Sciatic nerve (tissue), 2 donors: ENCODE measurements around the gene CCNF. TPM values are rescaled to one million over a fixed set of nuclear protein-coding genes. Genes with fewer than 3 reads are reported as not detected.

ENCODE experiments used
- ATAC-seq: fragments of 200-7000 bp; cut with Tn5 transposase; one replicate; pipeline ENCODE4 v1.9.1; 2020; ENCODE audit warnings: mild to moderate bottlenecking, moderate library complexity
- DNase-seq: peaks from one replicate; pipeline ENCODE4 v3.0.0-alpha.2; 2020; ENCODE audit warnings: low spot score
- intact Hi-C: fragments of 100-400 bp; cut with DNase I; formaldehyde crosslinking; loops from one replicate; pipeline ENCODE4 v1.14.2; 2022
- total RNA-seq: library from RNA; stranded (reverse); fragmentation: NEBNext Ultra II Directional; extraction: Animal tissue kit (Norgen Biotek cat#: 25700); gene quantifications from one replicate; pipeline ENCODE4 v1.2.1, GENCODE V29; 2021
- donor health status: DM: no; HTN: no; CAD: no.
- donor health status: DM: no; HTN: no; CAD: no.

The CCNF gene
- total RNA-seq, 1 donor from 2014 or later: 1.8 TPM

DNA sequence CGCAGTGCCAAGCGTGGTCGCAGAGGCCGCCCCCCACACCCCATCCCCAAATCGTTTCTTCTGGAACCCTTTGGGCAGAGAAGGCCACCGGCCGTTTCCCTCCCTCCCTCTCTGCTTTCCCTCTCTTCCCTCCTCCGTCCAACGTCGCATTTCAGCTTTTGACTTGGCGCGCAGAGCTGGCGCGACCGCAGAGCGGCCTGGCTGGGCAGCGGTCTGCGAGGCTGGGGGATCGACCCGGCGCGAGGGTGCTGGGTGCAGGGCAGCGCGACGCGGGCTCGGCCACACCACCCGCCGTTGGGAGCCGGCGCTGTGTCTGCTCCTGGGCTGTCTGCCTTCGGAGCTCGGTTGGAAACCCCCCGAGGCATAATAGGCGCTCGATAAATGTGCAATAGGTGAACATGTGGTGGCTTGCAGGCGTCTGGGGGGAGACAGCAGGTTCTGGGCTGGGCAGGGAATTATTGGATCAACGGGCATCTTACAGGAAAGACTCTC, 39.0 kb downstream of the CCNF start:
- peak; percentile 2 for ATAC-seq
- intact Hi-C loops: no loop called here
- DNase-seq: peak; percentile 64

DNA sequence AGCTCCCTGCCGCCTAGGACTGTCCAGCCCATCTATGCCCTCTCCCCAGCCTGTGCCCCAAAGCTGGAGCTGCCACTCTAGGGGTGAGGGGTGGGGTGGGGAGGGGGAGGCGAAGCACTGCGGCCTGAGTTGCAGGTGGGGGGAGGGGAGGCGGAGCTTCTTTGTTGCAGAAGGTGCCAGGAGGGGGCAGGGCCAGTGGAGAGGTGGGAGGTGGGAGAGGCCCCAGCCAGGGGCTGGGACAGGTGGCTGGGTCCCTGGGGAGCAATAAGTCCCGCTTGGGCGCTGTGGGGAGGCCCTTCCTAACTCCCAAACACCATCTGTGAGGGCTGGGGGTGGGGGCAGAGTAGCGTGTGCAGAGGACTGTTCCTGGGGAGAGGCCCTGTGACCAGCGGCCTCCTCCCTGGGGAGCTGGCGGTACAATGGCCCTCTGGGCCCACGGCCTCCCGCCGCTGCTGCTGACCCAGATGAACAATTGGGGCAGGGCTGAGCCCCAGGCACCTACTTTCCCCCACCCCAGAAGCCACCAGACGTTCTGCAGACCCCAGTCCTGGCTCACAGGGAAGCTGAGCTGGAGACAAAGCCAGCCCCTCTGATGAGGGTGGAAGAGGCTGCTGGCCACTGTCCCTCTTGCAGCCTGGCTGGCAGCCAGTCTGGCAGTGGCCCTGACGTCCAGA, 39.6 kb downstream of the CCNF start:
- DNase-seq: peak; percentile 57
- peak; percentile 6 for ATAC-seq
- intact Hi-C loops: no loop called here

DNA sequence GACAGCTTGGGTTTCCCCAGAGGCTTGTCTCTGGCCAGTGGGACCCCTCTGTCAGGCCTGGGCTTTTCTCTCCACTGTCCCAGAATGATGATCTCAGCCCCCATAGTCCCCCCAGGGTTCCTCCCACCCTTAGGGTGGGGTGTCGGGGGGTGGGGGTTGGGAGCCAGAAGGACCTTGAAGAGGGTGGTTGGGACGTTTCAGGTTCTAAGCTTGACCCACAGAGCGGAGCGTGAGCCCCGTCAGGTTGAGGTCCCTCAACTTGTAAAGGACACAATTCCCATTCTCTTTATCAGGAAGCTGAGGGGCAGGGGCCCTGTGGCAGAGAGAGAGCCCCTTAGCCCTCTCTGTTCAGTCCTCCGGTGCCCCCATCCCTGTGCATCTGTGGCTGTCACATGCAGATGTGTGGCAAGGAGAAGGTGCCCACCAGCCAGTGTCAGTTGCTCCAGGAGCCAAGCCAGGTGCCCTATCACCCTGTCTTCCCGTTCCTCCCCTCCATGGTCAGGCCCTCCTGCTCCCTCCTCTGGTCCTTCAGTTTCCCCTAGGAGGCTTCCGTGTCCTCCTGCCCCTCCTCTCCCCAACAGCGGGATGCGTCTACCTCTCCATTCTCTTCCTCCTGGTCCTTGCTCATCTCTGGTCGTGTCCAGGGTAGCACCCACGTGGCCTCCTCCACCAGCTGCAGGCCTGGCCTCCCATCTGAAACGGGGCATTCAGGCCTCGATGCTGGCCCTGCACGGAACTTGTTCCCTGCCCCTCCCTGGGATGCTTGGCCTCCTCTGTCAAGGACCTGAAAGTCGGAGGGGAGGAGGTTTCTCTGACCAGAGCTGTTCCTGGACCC, 40.4 kb downstream of the CCNF start:
- ATAC-seq (no peak), DNase-seq (peak; percentile 59)
- intact Hi-C loops: no loop called here

- no peak for ATAC-seq
- peak; percentile 52 for DNase-seq
- intact Hi-C loops: no loop called here
These were observed 41.0 kb downstream of the CCNF start for GRCh38 chr16:2470234-2470601.

DNA sequence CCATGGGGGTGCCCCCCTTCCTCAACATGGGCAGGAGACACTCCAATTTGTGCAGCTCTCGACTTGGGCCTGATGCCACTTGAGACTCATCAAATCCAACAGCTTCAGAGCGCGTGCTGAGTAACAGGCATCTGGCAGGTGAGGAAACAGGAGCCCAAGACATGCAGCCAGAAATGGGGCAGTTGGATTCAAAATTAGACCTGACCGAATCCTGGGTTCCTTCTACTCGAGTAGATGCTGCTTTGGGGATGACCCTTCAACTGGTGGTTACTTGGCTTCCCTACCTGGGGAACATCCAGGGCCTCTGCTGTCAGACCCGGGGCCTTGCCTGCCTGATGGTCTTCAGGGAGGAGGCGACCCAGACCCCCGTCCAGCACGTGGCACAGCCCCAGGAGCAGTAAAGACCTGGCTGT, 41.4 kb downstream of the CCNF start:
- DNase-seq: no peak
- intact Hi-C loops: no loop called here
- no peak for ATAC-seq

DNA sequence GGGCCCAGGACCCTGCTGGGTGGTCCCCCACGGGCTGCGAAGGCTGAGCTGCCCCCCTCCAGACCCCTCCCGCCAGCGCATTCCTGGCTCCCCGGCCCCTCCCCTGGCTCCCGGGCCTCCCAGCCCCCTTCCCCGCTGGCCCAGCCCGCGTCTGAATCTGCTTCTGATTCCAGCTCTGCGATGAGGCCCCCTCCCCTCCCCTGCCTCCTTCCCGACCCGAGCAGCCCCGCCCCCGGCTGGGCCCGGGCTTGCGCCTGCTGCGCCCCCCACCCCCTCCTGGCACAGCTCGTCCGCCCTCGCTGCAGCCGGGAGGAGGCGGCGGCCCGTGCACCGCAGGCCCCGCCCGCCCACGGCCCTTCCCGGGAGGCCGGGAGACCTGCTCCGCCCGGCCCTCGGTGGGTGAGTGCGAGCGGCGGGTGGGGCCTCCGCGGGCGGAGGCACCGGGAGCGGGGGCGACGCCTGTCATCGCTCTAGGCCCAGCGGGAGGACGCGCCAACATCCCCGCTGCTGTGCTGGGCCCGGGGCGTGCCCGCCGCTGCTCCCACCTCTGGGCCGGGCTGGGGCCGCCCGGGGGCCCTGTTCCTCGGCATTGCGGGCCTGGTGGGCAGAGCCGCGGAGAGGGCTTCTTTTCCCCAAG, 41.9 kb downstream of the CCNF start, which contains the start of gene NTN3:
TSS of gene NTN3 (plus strand) at position 282 of the 637 bp plus-strand sequence. CDS start 405 bp downstream, outside the sequence.
- intact Hi-C loops: no loop called here
- ATAC-seq: no peak

GRCh38 chr16:2471653-2472487, 42.6 kb downstream of the CCNF start:
- no peak for ATAC-seq
- intact Hi-C loops: no loop called here

More for the DNA sequence above, 41.9 kb downstream of the CCNF start, which contains the start of gene NTN3:
- no peak for DNase-seq

GRCh38 chr16:2472488-2472864, 43.2 kb downstream of the CCNF start:
- ATAC-seq (no peak), DNase-seq (no peak)
- intact Hi-C loops: no loop called here

More at GRCh38 chr16:2471653-2472487, 42.6 kb downstream of the CCNF start:
- DNase-seq: no peak

- intact Hi-C loops: no loop called here
- DNase-seq (no peak), ATAC-seq (no peak)
These were observed 43.7 kb downstream of the CCNF start for GRCh38 chr16:2472885-2473445.

GRCh38 chr16:2473446-2473926, 44.2 kb downstream of the CCNF start:
- ATAC-seq: no peak
- intact Hi-C loops: no loop called here
- DNase-seq: no peak

GRCh38 chr16:2473999-2474876, 45.0 kb downstream of the CCNF start:
- DNase-seq: no peak
- peak; percentile 34 for ATAC-seq
- intact Hi-C loops: no loop called here

GRCh38 chr16:2474877-2475412, 45.7 kb downstream of the CCNF start, which contains the start of gene TBC1D24:
Gene TBC1D24, plus strand, starts transcription at chr16:2475127. Its CDS starts 21,022 bp downstream, at chr16:2496149.
- intact Hi-C loops: no loop called here
- ATAC-seq: peak; percentile 90
- DNase-seq: peak; percentile 92

DNA sequence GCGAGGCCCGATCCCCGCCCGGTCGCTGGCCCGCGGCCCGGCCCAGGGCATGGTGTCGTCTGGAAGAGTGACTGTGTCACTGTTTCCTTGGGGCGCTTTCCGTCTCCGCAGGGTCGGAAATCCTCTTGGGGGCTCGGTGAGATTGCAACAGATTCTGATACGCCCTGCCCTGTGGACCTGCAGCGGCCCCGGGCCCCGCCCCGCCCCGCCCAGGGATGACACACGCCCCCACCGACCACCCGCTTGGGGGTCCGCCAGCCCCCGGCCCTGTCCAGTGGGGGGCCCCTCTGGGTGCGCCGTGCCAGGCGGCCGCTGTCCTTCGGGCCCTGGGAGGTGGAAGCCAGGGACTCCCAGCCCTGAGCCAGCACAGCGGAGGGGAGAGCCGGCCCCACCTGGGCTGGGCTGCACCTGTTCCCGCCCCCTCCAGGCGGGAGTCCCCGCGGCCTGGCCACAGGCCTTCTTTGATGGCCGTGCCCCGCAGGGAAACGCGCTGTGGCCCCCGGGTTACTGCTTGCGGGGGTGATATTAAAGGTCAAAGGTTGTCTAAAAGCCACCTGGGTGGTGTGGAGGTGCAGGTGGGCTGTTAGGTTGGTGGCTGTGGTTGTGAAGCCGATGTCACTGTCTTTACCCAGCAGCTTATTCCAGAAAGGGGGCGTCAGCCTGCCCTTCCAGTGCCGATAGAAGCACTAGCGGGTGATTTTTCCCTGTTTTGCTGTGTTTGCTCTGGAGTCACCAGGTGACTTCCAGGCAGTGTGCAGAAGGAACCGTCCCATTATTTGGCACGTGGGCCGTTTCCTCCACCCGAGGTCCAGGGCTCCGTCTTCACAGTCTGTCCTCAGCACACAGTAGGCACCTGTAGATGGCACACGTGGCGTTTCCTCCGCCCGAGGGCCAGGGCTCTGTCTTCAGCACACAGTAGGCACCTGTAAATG, 46.4 kb downstream of the CCNF start:
- intact Hi-C loops: no loop called here
- no peak for DNase-seq
- no peak for ATAC-seq

GRCh38 chr16:2476345-2476720, 47.1 kb downstream of the CCNF start:
- intact Hi-C loops: no loop called here
- DNase-seq (no peak), ATAC-seq (no peak)

DNA sequence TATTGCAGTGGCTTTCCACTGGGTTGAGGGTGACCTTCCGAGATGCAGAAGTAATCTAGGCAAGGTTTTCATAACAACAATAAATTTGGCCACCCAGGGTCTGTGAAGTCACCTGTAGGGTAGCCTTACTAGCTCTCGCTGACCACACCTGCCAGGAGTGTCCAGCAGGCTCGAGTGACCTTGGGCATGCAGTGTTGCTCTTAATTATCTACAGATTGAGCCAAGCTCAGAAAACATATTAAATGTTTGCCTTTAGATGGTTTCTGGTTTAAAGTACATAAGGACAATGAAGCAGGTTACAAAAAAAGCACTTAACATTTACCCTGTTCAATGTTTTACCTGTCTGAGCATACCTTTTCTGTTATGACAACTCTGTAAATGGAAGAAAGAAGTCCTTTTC, 47.5 kb downstream of the CCNF start:
- DNase-seq (no peak), ATAC-seq (no peak)
- intact Hi-C loops: no loop called here

GRCh38 chr16:2477327-2477726, 48.1 kb downstream of the CCNF start:
- DNase-seq (no peak), ATAC-seq (no peak)
- intact Hi-C loops: no loop called here
